HCT116 (cell line): Measurements from ENCODE around the gene CFDP1.

Experiments
- CTCF ChIP-seq, 3 experiments: fragments of 200-600 bp in 1 of 3; sonication (generic) in 1 of 3; IDR thresholded peaks in 2 of 3; conservative IDR thresholded peaks in 1 of 3; 2 replicates each; pipeline ENCODE4 v1.5.1; 2012 to 2017; ENCODE audit warnings: low read depth in 2 of 3, low read length in 2 of 3, antibody characterized with exemption in 1 of 3, borderline replicate concordance in 1 of 3, control low read depth in 1 of 3, mild to moderate bottlenecking in 1 of 3, mixed read lengths in 1 of 3, mixed run types in 1 of 3, moderate library complexity in 1 of 3; ENCODE audit not compliant: insufficient read depth in 1 of 3
- EGR1 ChIP-seq: IDR thresholded peaks from 2 replicates; pipeline ENCODE4 v1.6.1; 2012; ENCODE audit warnings: low read depth
- ELF1 ChIP-seq: IDR thresholded peaks from 2 replicates; pipeline ENCODE4 v1.6.1; 2012; ENCODE audit warnings: low read depth, borderline replicate concordance
- EZH2 ChIP-seq: fragments of 200-600 bp; sonication (generic); IDR thresholded peaks from 2 replicates; pipeline ENCODE4 v1.6.1; 2017; ENCODE audit warnings: antibody characterized with exemption, mixed run types
- EZH2phosphoT487 ChIP-seq: fragments of 200-600 bp; IDR thresholded peaks from 2 replicates; pipeline ENCODE4 v1.6.1; 2018; ENCODE audit warnings: antibody characterized with exemption, borderline replicate concordance
- POLR2A ChIP-seq: IDR thresholded peaks from 2 replicates; pipeline ENCODE4 v1.7.0; 2011; ENCODE audit warnings: borderline replicate concordance; ENCODE audit not compliant: insufficient read depth, insufficient read length; ENCODE audit errors: extremely low read depth
- POLR2AphosphoS5 ChIP-seq: IDR thresholded peaks from 2 replicates; pipeline ENCODE4 v1.6.1; 2011; ENCODE audit warnings: mild to moderate bottlenecking, low read depth, low read length, moderate library complexity
- SP1 ChIP-seq: IDR thresholded peaks from 2 replicates; pipeline ENCODE4 v1.6.1; 2012; ENCODE audit warnings: low read depth
- SRF ChIP-seq: IDR thresholded peaks from 2 replicates; pipeline ENCODE4 v1.6.1; 2012; ENCODE audit warnings: low read depth
- ZFX ChIP-seq: fragments of 450-650 bp; IDR thresholded peaks from 2 replicates; pipeline ENCODE4 v1.6.1; 2017
- ZNF274 ChIP-seq: fragments of 200-500 bp; sonication (Bioruptor generic); IDR thresholded peaks from 2 replicates; pipeline ENCODE4 v1.6.1; 2014; ENCODE audit warnings: mild to moderate bottlenecking, low read depth, low read length, inconsistent platforms

GRCh38 chr16:75446416-75446815, 13.1 kb upstream of the CFDP1 start:
- TF ChIP-seq CTCF (IDR thresholded peaks at IDR 0.05 in 2 of 3, conservative IDR thresholded peaks at IDR 0.05 in 1 of 3; ENCODE audit: borderline replicate concordance in 1 of 3, insufficient read depth in 1 of 3, low read depth in 2 of 3, low read length in 2 of 3) (no peak), ZFX (no peak), POLR2AphosphoS5 (no peak), POLR2A (no peak), EGR1 (no peak), EZH2 (no peak), SRF (no peak), EZH2phosphoT487 (no peak), ELF1 (no peak), ZNF274 (no peak), SP1 (no peak)
